Liver (tissue), 3 donors: ENCODE data around the gene SNRNP70.

Experiments
- CTCF ChIP-seq: fragments of 150-350 bp; IDR thresholded peaks from 2 replicates; pipeline ENCODE4 v1.5.1; 2017; ENCODE audit warnings: improper control_type of control experiment, low read depth, low read length; ENCODE audit not compliant: missing input control
- JUND ChIP-seq, 2 donors: IDR thresholded peaks; 2 replicates each; pipeline ENCODE4 v1.6.1; 2016; ENCODE audit warnings: antibody characterized with exemption in 2 of 2
- SP1 ChIP-seq: IDR thresholded peaks from 2 replicates; pipeline ENCODE4 v1.6.1; 2018; ENCODE audit warnings: antibody characterized with exemption, mild to moderate bottlenecking
- YY1 ChIP-seq: IDR thresholded peaks from 2 replicates; pipeline ENCODE4 v1.6.1; 2016; ENCODE audit warnings: antibody characterized with exemption, mild to moderate bottlenecking
- donor health status: healthy.
- donor health status: healthy.

- peak; percentile 76 for TF ChIP-seq CTCF
- no peak for TF ChIP-seq SP1
- no peak for TF ChIP-seq YY1
- no peak for TF ChIP-seq JUND (IDR thresholded peaks at IDR 0.05)
These were observed 60.5 kb downstream of the SNRNP70 start for GRCh38 chr19:49145573-49146407.
